Neural progenitor cell (in vitro differentiated cells): ENCODE measurements around the gene SPINDOC.

Experiments
- EZH2 ChIP-seq: fragments of 200-600 bp; sonication (generic); IDR thresholded peaks from 2 replicates; pipeline ENCODE4 v1.6.1; 2017; ENCODE audit warnings: antibody characterized with exemption, mild to moderate bottlenecking, moderate library complexity
- TF ChIP-seq, protein P1 (sequence below): fragments of 200-600 bp; sonication (generic); IDR thresholded peaks from 2 replicates; pipeline ENCODE4 v1.5.1; 2017; ENCODE audit warnings: antibody characterized with exemption, mild to moderate bottlenecking

DNA sequence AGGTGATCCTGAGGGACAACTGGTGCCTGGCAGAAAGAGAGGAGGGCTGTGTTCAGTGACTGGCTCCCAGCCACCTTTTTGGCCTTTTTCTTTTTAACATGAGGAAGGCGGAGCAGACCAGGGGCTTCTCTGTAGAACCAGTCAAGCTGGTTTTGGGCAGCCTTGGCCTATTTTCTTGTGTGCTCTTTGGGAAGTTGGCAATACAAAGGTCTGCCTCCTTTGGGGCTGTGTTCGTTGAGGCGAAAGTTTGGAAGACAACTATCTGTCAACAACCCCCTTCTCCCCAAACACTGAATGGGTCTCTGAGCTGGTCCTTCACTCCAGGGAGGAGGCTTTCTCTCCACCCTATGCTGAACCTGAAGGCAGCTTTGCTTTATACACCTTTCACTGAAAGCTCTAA is 34.1 kb downstream of the SPINDOC start:
- TF ChIP-seq, protein P1, sequence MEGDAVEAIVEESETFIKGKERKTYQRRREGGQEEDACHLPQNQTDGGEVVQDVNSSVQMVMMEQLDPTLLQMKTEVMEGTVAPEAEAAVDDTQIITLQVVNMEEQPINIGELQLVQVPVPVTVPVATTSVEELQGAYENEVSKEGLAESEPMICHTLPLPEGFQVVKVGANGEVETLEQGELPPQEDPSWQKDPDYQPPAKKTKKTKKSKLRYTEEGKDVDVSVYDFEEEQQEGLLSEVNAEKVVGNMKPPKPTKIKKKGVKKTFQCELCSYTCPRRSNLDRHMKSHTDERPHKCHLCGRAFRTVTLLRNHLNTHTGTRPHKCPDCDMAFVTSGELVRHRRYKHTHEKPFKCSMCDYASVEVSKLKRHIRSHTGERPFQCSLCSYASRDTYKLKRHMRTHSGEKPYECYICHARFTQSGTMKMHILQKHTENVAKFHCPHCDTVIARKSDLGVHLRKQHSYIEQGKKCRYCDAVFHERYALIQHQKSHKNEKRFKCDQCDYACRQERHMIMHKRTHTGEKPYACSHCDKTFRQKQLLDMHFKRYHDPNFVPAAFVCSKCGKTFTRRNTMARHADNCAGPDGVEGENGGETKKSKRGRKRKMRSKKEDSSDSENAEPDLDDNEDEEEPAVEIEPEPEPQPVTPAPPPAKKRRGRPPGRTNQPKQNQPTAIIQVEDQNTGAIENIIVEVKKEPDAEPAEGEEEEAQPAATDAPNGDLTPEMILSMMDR: no peak
- no peak for TF ChIP-seq EZH2
